HG03378 (cell line): ENCODE measurements around the gene CHTF18.
"Not testable (repeated sequence)": the region's sequence is repeated elsewhere in the genome, so short reads cannot be mapped to it uniquely, and the experiment has no call there.

Source experiments
- ATAC-seq: cut with Tn5 transposase; IDR thresholded peaks from one replicate; pipeline ENCODE4 v1.9.1; 2021; ENCODE audit warnings: mild to moderate bottlenecking, moderate library complexity; ENCODE audit not compliant: unreplicated experiment

CHTF18 gene

GRCh38 chr16:803754-804080 is 15.3 kb downstream of the CHTF18 start:
- no peak for ATAC-seq

GRCh38 chr16:804193-805048 is 16.0 kb downstream of the CHTF18 start:
- no peak for ATAC-seq

- ATAC-seq, result no peak
Observed at GRCh38 chr16:805474-805873, 17.1 kb downstream of the CHTF18 start.

- peak; percentile 72 for ATAC-seq
Observed at GRCh38 chr16:807347-808084, 19.1 kb downstream of the CHTF18 start.

- ATAC-seq, result no peak
Observed at GRCh38 chr16:808085-808386, 19.6 kb downstream of the CHTF18 start.

- ATAC-seq, result no peak
Observed at GRCh38 chr16:813204-813915, 24.9 kb downstream of the CHTF18 start.

- no peak for ATAC-seq
Observed at GRCh38 chr16:813916-814412, 25.5 kb downstream of the CHTF18 start.

- no peak for ATAC-seq
Observed at GRCh38 chr16:814974-815373, 26.6 kb downstream of the CHTF18 start.

GRCh38 chr16:815861-816260 is 27.4 kb downstream of the CHTF18 start:
- ATAC-seq, result no peak

- no peak for ATAC-seq
Observed at GRCh38 chr16:817001-817906, 28.8 kb downstream of the CHTF18 start.

- no peak for ATAC-seq
Observed at GRCh38 chr16:818132-818531, 29.7 kb downstream of the CHTF18 start.

- no peak for ATAC-seq
Observed at GRCh38 chr16:818592-818991, 30.2 kb downstream of the CHTF18 start.

GRCh38 chr16:819336-820043 is 31.1 kb downstream of the CHTF18 start:
- ATAC-seq, result no peak

- not testable (repeated sequence) for ATAC-seq
Observed at GRCh38 chr16:820044-820408, 31.6 kb downstream of the CHTF18 start.

- no peak for ATAC-seq
Observed at GRCh38 chr16:820748-821147, 32.3 kb downstream of the CHTF18 start.

- no peak for ATAC-seq
Observed at GRCh38 chr16:821751-822150, 33.3 kb downstream of the CHTF18 start.

GRCh38 chr16:822174-822908 is 33.9 kb downstream of the CHTF18 start:
- no peak for ATAC-seq

GRCh38 chr16:822909-823297 is 34.5 kb downstream of the CHTF18 start:
- no peak for ATAC-seq

GRCh38 chr16:824194-824593 is 35.8 kb downstream of the CHTF18 start:
- no peak for ATAC-seq
